ENCODE data around the gene PTH1R.

DNA sequence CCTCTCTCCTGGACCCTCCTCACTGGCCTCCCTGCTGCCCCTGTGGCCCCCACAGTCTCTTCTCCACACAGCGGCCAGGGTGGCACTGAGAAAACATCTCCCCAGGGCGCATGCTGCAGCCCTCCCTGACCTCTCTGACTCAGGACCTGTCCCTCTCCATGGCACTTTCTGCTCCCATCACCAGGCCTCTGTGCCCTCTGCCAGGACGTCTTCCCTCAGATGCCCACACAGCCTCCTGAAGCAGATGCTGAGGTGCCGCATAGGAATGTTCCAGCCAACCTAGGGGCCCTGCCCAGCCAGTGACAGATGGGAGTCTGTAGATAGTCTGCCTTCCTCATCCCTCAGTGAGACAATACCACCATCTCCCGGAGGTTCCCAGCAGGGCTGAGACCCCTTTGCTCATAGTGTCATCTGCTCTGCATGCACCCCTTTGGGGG lies 22.9 kb upstream of the PTH1R start:
- TF ChIP-seq GATA2 (IDR thresholded peaks at IDR 0.05; ENCODE audit: low read depth, low read length) (no peak), GATA3 (IDR thresholded peaks at IDR 0.05; ENCODE audit: low read depth, low read length) (no peak)

Measured in SH-SY5Y (cell line).